ENCODE results near the gene NHSL1. TPM values are rescaled to one million over a fixed set of nuclear protein-coding genes. Genes with fewer than 3 reads are reported as not detected.

Gene NHSL1
- total and polyA plus RNA-seq, 8 donors: 37.8 to 90.2 (median 76.8) TPM

GRCh38 chr6:138421608-138422007 is 77.7 kb downstream of the NHSL1 start:
- ATAC-seq (no peak), DNase-seq (no peak)
- no peak overlapping the region for H3K27ac ChIP-seq
- peaks cover 0 to 39% of the 10 kb centered on the region in 2 donors for H3K36me3 ChIP-seq
- H3K9me3 ChIP-seq: no peaks in the 10 kb centered on the region
- no peaks in the 10 kb centered on the region for H3K27me3 ChIP-seq
- no peak overlapping the region for H3K4me3 ChIP-seq
- no peak for TF ChIP-seq CTCF (IDR thresholded peaks at IDR 0.05)
- intact Hi-C loops (cut with DNase I): loop anchor here in 1 of 2 donors (10.0 kb wide), 1 partner anchor 343 kb away; no protein-coding TSS in a partner anchor
- peaks cover 0 to 16% of the 10 kb centered on the region in 2 donors for H3K4me1 ChIP-seq

GRCh38 chr6:138421089-138421488 is 78.2 kb downstream of the NHSL1 start:
- intact Hi-C loops (cut with DNase I): loop anchor here in 1 of 2 donors (10.0 kb wide), 1 partner anchor 344 kb away; no protein-coding TSS in a partner anchor
- H3K27ac ChIP-seq: no peak overlapping the region
- no peak for ATAC-seq
- H3K36me3 ChIP-seq: peaks cover 0 to 44% of the 10 kb centered on the region in 2 donors
- H3K27me3 ChIP-seq: no peaks in the 10 kb centered on the region
- no peak overlapping the region for H3K4me3 ChIP-seq
- H3K4me1 ChIP-seq: peaks cover 0 to 16% of the 10 kb centered on the region in 2 donors
- no peak for DNase-seq
- no peaks in the 10 kb centered on the region for H3K9me3 ChIP-seq
- no peak for TF ChIP-seq CTCF (IDR thresholded peaks at IDR 0.05)

GRCh38 chr6:138420356-138420755 is 78.9 kb downstream of the NHSL1 start:
- H3K27me3 ChIP-seq: no peaks in the 10 kb centered on the region
- ATAC-seq: no peak
- DNase-seq: no peak
- H3K4me1 ChIP-seq: peaks cover 0 to 16% of the 10 kb centered on the region in 2 donors
- H3K4me3 ChIP-seq: no peak overlapping the region
- H3K27ac ChIP-seq: no peak overlapping the region
- intact Hi-C loops (cut with DNase I): loop anchor here in 1 of 2 donors (10.0 kb wide), 1 partner anchor 344 kb away; no protein-coding TSS in a partner anchor
- no peak for TF ChIP-seq CTCF (IDR thresholded peaks at IDR 0.05)
- H3K36me3 ChIP-seq: peaks cover 0 to 51% of the 10 kb centered on the region in 2 donors
- H3K9me3 ChIP-seq: no peaks in the 10 kb centered on the region

- no peak overlapping the region for H3K4me3 ChIP-seq
- H3K36me3 ChIP-seq: peaks cover 0 to 56% of the 10 kb centered on the region in 2 donors
- ATAC-seq (no peak), DNase-seq (no peak)
- no peaks in the 10 kb centered on the region for H3K27me3 ChIP-seq
- no peak for TF ChIP-seq CTCF (IDR thresholded peaks at IDR 0.05)
- peaks cover 0 to 16% of the 10 kb centered on the region in 2 donors for H3K4me1 ChIP-seq
- intact Hi-C loops (cut with DNase I): loop anchor here in 1 of 2 donors (10.0 kb wide), 1 partner anchor 345 kb away; no protein-coding TSS in a partner anchor
- H3K9me3 ChIP-seq: no peaks in the 10 kb centered on the region
- no peak overlapping the region for H3K27ac ChIP-seq
These were observed 79.5 kb downstream of the NHSL1 start for GRCh38 chr6:138419766-138420165.

- Histone ChIP-seq H3K36me3 (peaks cover 0 to 60% of the 10 kb centered on the region in 2 donors), H3K4me1 (peaks cover 0 to 10% of the 10 kb centered on the region in 2 donors), H3K9me3 (no peaks in the 10 kb centered on the region), H3K27me3 (no peaks in the 10 kb centered on the region), H3K4me3 (no peak overlapping the region), H3K27ac (no peak overlapping the region)
- no peak for DNase-seq
- intact Hi-C loops (cut with DNase I): no loop called here
- no peak for TF ChIP-seq CTCF (IDR thresholded peaks at IDR 0.05)
- no peak for ATAC-seq
These were observed 81.1 kb downstream of the NHSL1 start for GRCh38 chr6:138418118-138418742.
